ENCODE measurements around the gene CASTOR1. TPM values are rescaled to one million over a fixed set of nuclear protein-coding genes. Genes with fewer than 3 reads are reported as not detected.
"Not testable (repeated sequence)": the region's sequence is repeated elsewhere in the genome, so short reads cannot be mapped to it uniquely, and the experiment has no call there.

Gene CASTOR1
- polyA plus RNA-seq (2012; ENCODE audit: insufficient read depth, insufficient read length, low read depth) = 3.8 TPM

DNA sequence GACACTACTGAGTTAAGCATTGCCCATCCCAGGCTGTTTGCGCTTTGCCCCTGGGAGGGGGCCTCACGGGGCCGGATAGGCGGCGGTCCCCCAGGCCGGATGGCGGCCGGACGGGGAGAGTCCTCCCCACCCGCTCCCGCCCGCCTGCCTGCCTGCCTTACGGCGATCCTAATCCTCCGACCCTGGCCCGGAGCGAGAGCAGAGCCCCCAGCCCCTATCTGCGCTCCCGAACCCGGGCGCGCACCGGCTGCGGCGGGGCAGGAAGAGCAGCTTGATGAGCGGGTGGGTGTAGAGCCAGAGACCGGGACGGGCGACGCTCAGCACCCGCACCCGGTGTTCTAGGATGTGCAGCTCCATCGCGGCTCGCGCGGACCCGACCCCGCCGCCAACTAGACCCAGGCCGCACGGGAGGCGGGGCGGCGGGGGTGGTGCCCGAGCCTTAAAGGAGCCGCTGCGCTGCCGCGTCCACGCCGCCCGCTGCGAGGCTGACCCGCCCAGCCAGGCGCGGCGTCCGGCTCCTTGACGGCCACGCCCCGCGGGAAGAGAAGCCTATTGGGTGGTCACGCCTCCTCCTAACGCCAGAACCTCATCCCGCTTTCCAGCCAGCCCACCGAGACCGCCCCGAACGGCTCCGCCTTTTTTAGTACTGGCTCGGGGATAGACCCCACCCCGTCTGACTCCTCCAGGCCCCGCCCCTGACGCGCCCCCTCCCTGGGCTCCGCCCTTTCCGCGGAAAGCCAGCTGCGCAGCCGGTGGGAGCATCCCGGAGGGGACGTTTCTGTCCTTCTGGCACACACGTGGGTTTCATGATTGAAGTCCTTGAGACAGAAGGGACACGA lies at the start of gene CASTOR1:
CASTOR1 (minus strand) TSS at position 365 of the 839 bp plus-strand sequence; CDS start at position 357, 8 bp downstream.
- Histone ChIP-seq H3K27me3 (no peaks in the 10 kb centered on the region), H3K9me3 (no peaks in the 10 kb centered on the region), H3K4me1 (peaks cover 16% of the 10 kb centered on the region), H3K4me3 (ENCODE audit: low read depth, low read length) (peak within 1 kb of the TSS; percentile 63), H3K36me3 (no peaks in the 10 kb centered on the region)
- DNase-seq = peak; percentile 99
- TF ChIP-seq, protein P1, sequence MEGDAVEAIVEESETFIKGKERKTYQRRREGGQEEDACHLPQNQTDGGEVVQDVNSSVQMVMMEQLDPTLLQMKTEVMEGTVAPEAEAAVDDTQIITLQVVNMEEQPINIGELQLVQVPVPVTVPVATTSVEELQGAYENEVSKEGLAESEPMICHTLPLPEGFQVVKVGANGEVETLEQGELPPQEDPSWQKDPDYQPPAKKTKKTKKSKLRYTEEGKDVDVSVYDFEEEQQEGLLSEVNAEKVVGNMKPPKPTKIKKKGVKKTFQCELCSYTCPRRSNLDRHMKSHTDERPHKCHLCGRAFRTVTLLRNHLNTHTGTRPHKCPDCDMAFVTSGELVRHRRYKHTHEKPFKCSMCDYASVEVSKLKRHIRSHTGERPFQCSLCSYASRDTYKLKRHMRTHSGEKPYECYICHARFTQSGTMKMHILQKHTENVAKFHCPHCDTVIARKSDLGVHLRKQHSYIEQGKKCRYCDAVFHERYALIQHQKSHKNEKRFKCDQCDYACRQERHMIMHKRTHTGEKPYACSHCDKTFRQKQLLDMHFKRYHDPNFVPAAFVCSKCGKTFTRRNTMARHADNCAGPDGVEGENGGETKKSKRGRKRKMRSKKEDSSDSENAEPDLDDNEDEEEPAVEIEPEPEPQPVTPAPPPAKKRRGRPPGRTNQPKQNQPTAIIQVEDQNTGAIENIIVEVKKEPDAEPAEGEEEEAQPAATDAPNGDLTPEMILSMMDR (IDR thresholded peaks at IDR 0.05; ENCODE audit: low read depth, low read length) = no peak

DNA sequence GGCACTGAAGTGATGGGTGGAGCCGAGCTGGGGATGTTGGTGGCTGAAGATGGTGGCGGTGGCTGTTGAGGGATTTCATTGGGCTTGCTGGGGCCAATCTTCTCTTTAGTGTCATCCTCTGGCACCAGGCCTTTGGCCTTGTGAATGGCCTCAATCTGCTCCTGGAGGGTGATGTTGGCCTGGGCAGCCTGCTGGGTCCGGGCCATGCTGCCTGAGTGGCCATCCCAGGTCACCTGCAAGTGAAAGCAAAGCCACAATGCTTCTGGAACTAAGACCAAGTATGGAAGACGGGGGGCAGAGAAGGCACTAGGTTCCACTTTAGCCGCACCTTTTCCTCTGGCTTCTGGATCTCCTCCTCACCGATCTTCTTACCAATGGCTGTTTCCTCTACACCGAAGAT lies 49.5 kb upstream of the CASTOR1 start:
- TF ChIP-seq, protein P1 (IDR thresholded peaks at IDR 0.05; ENCODE audit: low read depth, low read length) = no peak
- Histone ChIP-seq H3K9me3 (no peaks in the 10 kb centered on the region), H3K4me1 (no peaks in the 10 kb centered on the region), H3K36me3 (peaks cover 97% of the 10 kb centered on the region), H3K27me3 (no peaks in the 10 kb centered on the region), H3K4me3 (ENCODE audit: low read depth, low read length) (no peak overlapping the region)
- DNase-seq = no peak

DNA sequence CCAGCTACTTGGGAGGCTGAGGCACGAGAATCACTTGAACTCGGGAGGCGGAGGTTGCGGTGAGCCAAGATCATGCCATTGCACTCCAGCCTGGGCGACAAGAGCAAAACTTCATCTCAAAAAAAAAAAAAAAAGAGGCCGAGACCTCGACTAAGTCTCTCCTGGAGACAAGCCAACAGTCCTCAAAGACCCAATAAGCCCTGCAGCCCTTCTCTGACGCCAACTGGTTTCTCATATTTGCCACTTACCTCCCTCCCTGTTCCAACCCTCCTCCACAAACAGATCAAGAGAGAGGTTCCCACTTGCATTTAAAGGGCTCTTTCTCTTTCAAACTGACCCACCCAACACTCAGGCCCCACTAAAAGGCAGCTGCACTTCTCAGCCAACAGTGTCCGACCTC lies 49.0 kb upstream of the CASTOR1 start:
- H3K4me1 ChIP-seq; H3K4me3 ChIP-seq (ENCODE audit: low read depth, low read length); H3K27me3 ChIP-seq; DNase-seq; H3K9me3 ChIP-seq: not testable (repeated sequence)
- peaks cover 97% of the 10 kb centered on the region for H3K36me3 ChIP-seq

DNA sequence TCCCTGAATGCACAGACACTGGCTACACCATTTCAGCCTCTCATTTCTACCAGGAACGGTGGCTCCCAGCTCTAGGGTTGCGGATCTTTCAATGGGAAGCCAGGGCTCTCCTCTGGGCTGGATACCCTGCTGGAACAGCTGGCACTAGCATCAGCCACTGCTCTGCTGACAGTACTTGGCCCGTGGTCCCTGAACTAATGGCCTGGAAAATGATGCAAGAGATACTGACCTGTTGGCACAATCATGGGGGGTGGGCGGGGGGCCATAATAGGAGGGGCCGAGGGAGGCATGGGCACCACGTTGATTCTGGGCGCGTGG lies 48.1 kb upstream of the CASTOR1 start:
- TF ChIP-seq, protein P1 (IDR thresholded peaks at IDR 0.05; ENCODE audit: low read depth, low read length) = no peak
- Histone ChIP-seq H3K4me3 (ENCODE audit: low read depth, low read length) (no peak overlapping the region), H3K4me1 (no peaks in the 10 kb centered on the region), H3K9me3 (no peaks in the 10 kb centered on the region), H3K27me3 (no peaks in the 10 kb centered on the region), H3K36me3 (peaks cover 97% of the 10 kb centered on the region)
- no peak for DNase-seq

DNA sequence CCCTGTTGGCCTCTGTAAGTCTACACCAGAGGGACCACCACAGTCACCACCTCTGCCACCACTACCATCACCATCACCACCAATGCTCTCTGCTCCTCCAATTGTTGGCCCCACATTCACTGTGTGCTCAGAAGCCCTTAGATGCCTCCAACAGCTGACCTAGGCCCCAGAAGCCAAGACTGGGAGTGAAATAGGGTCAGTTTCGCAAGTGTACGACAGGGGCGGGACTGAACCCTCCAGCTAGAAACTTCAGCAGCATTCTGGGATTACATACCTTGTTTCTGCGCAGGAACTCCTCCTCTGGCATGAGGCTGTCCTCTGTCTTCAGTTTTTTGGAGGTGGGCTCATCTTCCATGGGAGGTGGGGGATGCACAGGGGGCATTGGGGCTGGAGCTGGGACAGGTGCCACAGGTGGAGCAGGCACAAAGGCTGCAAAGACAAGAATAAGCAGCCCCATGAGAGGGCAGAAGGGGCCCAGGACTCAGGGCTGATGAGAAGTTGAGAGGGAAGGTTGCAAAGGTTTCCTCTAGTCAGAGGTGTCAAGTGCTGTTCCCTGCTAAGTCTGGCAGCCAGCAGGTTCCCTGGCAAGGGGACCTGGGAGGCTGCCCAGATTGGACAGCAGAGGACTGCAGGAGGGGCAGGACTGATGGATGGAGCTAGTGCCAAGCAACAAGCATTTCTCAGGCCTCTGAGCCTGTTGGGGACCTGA lies 47.6 kb upstream of the CASTOR1 start:
- H3K36me3 ChIP-seq = peaks cover 95% of the 10 kb centered on the region
- TF ChIP-seq, protein P1 (IDR thresholded peaks at IDR 0.05; ENCODE audit: low read depth, low read length) = no peak

DNA sequence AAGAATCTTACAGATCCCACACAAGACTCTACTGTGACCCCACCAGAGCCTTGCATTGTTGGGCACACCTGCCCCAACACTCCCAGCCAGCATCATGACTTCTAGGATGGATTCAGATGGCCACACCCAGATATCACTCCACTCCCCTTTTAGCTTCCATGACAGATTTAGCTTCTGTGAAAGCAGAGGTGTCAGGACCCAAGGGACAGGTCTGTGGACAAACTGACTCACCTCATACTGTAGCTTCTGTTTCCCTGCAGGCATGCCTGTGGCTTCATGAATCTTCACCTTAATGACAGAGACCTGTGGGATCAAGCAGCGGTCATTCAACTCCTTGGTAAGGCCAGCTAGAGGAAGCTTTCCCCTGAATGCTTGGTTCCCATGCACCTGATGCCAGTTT lies 45.9 kb upstream of the CASTOR1 start:
- Histone ChIP-seq H3K27me3 (no peaks in the 10 kb centered on the region), H3K4me3 (ENCODE audit: low read depth, low read length) (no peak overlapping the region), H3K9me3 (no peaks in the 10 kb centered on the region), H3K36me3 (peaks cover 87% of the 10 kb centered on the region), H3K4me1 (no peaks in the 10 kb centered on the region)
- no peak for DNase-seq
- TF ChIP-seq, protein P1 (IDR thresholded peaks at IDR 0.05; ENCODE audit: low read depth, low read length) = no peak

More for the DNA sequence above, 47.6 kb upstream of the CASTOR1 start:
- Histone ChIP-seq H3K4me1 (no peaks in the 10 kb centered on the region), H3K9me3 (no peaks in the 10 kb centered on the region), H3K4me3 (ENCODE audit: low read depth, low read length) (no peak overlapping the region), H3K27me3 (no peaks in the 10 kb centered on the region)
- DNase-seq = no peak

Measured in BE2C (cell line).